ENCODE results near the gene DIDO1.

Gene DIDO1

DNA sequence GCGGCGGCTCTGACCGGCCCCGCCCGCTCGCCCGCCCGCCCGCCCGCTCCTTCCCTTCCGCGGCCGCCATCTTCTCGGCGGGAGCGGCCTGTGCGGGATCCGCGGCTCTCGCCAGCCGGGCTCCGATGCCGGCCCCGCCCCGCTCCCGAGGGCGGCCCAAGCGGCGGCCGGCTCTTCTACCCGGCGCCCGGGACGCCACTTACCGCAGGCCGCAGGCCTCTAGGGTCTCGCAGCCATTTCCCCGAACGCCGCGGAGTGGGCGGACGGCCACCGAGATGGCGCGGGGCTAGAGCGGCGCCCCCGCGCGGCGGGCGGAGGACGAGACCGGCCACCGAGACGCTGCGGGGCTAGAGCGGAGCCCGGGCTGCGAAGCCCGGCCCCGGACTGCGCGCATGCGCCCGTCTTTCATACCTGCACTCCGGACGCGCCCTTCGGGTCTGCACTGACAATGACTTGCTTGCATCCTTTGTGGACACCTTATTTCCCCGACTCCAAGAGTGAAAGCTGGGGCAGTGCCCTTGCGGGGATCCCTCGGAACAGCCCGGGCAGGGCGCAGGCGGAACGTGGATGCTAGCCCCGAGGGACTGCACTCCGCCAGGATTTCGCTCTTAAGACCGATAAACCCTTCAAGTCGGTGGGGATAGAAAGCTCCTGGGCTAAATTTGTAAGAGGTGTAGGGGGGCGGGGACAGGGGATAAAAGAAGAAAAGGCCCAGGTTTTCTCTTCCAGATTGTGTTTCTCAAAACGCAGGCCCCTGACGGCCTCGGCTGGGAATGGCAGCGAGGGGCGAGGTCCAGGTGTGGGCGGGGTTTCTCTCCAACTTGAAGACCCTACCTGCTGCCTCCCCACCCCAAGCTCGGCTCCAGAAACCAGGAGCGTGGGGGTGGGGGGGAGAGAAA, at the start of gene DIDO1:
Gene DIDO1 (minus strand): TSS at position 277 of the 899 bp plus-strand sequence.
- peak; percentile 77 to 84 (median 81) for DNase-seq (ENCODE audit: low read depth in 3 of 3, low spot score in 1 of 3)

DNA sequence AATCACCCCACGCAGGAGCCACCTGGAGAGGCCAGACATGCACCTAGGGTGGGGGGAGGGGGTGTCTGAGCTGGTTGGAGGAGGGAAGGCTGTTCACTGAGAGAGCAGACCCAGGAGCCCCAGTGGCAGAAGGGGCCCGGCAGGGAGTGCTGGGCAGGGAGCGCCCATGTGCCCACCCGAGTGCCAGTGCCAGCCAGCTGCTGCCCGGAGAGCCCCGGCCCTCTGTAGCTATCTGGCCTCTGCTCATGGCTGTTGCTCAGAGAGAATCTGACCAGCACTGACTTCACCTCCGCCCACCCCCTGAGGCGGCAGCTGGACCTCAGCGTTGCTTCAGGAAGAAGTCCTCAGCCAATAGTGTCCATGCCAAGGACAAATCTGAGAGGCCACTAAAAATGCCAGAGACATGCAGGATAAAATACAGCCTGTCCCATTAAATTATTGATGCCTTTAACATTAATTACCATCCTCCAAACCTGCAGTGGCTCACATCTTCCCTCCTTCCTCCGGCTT, 49.0 kb upstream of the DIDO1 start:
- no peak for DNase-seq (ENCODE audit: low read depth in 3 of 3, low spot score in 1 of 3)

DNA sequence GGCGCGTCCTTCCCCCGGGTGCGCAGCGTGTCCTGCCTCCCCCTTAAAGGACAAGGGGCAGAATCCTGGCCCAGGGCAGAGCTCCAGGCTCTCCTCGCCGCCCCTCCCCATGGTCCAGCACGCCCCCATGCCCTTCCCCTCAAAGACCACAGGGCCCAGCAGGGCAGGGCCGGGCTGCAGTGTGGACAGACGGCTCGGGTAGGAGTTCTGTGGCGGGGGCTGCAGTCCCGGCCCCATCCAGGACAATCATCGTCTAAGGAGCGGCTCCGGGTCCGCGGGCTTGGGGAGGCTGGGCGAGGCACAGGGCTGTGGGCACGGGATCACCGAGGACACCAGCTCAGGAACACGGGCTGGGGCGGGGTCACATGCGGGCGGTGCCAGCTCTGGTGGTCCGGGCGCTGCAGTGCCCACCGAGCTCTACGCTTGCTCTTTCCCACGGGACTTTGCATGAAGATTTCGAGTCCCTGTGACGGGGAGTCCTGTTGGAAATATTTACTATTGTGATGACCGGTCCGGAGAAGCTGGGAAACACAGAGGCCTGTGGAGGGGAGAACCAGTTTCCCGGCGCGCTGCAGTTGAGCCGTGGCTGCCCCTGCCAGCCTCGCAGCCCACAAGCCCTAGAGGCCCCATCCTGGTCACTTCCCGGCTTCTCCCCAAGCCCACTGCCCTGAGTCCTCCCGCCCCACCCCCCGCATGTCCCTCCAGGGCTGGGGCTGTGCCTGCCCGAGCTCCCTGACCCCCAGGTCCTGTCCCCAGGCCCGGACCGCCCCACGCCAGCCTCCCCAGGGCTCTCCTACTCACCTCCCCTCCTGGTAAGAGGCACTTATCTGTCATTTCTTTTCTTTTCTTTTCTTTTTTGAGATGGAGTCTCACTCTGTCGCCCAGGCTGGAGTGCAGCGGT, 46.8 kb upstream of the DIDO1 start:
- no peak for DNase-seq (ENCODE audit: low read depth in 3 of 3, low spot score in 1 of 3)

DNA sequence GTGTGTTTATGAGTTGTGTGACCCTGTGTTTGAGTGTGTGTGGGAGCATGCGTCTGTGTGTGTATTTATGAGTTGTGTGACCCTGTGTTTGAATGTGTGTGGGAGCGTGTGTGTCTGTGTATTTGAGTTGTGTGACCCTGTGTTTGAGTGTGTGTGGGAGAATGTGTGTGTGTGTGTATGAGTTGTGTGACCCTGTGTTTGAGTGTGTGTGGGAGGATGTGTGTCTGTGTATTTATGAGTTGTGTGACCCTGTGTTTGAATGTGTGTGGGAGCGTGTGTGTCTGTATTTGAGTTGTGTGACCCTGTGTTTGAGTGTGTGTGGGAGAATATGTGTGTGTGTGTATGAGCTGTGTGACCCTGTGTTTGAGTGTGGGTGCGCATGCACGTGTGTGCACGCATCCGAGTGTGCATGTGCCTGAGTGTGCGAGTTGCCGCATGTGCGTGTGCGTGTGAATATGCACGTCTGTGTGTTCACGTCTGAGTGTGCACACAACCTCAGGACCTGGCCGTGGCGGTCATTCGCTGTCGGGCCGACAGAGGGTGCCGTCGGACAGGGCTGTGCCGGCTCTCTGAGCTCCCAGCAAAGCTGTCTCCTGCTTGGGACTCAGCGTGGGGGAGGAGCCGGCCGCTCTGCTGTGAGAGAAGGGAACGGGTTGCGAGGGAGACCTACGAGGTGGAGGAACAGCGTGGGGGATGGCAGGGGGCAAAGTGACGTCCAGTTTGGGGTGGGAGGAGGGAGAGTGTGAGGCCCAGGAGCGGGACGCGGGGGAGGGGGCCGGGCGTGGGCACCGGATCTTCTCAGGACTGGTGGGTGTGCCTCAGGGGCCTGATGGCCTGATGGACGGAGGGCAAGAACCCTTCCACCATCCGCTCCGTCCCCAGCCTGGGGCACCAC, 45.9 kb upstream of the DIDO1 start:
- DNase-seq (ENCODE audit: low read depth in 3 of 3, low spot score in 1 of 3): peak; percentile 42 to 79 (median 69)

DNA sequence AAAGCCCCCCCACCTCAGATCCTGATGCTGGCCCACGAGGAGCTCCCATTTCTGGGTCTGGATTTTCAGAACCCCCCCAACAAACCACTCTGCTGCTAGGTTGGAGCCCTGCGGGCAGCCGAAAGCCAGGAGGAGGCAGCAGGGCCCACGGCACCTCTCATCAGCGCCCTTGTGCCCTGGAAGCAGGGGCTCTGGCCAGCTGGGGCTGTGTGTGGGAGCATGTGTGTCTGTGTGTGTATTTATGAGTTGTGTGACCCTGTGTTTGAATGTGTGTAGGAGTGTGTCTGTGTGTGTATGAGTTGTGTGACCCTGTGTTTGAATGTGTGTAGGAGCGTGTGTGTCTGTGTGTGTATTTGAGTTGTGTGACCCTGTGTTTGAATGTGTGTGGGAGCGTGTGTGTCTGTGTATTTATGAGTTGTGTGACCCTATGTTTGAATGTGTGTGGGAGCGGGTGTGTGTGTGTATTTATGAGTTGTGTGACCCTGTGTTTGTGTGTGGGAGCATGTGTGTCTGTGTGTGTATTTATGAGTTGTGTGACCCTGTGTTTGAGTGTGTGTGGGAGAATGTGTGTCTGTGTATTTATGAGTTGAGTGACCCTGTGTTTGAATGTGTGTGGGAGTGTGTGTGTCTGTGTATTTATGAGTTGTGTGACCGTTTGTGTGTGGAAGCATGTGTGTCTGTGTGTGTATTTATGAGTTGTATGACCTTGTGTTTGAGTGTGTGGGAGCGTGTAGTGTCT, 45.1 kb upstream of the DIDO1 start:
- no peak for DNase-seq (ENCODE audit: low read depth in 3 of 3, low spot score in 1 of 3)

DNA sequence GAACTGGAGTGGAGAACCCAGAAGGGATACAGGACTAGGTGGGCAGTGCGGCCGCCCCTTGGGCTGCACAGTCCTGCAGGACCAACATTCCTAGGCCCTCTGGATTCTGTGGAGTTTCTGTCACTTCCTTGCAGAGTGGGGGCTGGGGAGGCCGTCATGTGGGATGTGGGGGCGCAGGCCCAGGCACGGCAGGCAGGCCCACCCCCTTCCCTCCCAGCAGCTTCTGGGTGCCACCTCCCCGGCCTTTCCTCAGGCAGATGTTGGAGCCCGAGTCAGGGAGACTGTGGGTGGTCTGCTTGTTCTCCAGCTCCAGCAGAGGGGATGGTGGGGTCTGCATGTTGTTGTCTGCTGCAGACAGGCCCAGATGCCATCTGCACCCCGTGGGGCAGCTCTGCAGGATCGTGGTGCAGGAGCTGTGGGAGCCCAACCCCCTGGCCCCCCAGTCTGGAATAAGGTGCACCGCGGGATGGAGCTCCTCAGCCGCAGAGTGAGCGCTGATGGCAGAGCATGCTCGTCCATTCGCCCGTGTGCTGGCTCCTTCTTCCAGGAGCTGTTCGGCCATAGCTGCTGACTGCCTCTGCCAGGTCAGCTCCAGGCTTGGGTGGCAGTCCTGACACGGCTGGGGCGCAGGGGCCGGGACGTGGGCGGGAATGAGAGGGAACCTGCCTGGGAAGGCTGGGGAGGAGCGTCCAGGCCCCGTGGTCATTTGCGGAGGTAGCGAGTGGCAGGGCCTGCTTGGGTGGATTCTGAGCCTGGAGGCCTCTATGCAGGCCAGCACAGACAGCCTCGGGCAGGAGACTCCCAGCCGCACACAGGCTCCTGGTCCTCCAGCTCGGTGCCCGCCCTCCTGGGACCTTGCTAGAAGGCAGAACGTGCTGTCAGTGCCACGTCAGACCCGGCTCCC, 44.3 kb upstream of the DIDO1 start:
- no peak for DNase-seq (ENCODE audit: low read depth in 3 of 3, low spot score in 1 of 3)

DNA sequence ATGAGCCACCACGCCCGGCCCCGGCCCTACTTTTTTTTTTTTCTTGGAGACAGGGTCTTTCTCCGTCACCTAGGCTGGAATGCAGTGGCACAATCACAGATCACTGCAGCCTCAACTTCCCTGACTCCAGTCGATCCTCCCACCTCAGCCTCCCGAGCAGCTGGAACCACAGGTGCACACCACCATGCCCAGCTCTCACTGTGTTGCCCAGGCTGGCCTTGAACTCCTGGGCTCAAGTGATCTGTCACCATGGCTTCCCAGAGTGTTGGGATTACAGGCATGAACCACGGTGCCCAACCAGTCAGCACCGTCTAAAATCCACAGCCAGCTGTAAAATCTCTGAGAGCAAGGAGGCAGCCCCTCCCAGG, 43.6 kb upstream of the DIDO1 start:
- DNase-seq (ENCODE audit: low read depth in 3 of 3, low spot score in 1 of 3): no peak

DNA sequence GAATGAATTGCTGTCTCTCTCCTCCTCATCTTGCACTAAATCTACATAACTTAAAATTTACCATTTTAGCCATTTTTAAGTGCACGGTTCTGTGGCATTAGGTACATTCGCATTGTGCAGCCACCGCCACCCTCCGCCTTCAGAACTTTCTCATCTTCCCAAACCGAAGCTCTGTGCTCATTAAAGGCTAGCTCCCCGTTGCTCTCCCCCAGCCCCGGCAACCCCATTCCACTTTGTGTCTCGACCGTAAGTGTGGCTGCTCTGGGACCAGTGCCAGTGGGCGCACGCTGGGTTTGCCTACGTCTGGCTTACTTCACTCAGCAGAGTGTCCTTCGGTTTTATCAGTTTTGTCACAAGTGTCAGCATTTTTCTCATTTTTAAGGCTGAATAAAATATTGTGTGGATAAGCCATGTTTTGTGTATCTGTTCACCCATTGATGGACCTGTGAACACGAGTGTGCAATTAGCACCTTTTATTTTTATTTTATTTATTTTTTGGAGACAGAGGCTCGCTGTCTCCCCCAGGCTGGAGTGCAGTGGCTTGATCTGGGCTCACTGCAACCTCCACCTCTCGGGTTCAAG, 43.0 kb upstream of the DIDO1 start:
- DNase-seq (ENCODE audit: low read depth in 3 of 3, low spot score in 1 of 3): no peak

DNA sequence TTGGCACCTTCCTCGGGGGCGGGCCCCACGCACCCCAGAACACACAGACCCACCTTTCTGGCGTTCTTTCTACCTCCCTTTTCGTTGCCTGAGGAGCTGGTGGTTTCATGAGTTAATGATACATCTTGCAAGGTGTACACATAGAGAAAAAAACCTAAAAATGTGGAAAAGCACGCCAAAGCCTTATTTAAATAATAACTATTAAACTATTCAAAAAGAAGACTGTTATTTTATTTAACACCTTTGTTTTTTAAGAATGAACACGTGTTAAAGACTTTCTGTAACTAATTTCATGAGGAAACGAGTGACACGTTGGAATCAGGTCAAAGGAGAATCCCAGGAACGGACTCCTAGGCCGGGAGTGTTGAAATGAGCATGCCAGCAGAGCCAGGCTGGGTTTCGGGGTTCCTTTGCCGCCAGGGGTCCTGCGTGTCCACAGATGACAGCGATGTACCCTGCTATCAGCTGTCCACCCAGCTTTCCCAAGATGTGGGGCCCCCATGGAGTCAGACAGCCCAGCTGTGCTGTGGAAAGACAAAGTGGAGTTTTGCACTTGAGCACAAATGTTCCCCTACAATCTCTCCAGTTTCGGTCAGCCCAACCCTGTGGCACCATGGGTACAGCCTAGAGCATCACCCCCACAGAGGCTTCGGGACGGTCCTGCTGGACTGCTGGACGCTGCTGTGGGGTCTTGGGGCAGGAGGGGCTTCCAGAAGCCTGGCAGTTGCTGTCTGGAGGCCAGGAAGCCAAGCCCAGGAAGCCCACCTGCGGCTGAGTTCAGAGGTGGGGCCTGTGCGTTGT, 42.3 kb upstream of the DIDO1 start:
- DNase-seq (ENCODE audit: low read depth in 3 of 3, low spot score in 1 of 3): no peak

DNA sequence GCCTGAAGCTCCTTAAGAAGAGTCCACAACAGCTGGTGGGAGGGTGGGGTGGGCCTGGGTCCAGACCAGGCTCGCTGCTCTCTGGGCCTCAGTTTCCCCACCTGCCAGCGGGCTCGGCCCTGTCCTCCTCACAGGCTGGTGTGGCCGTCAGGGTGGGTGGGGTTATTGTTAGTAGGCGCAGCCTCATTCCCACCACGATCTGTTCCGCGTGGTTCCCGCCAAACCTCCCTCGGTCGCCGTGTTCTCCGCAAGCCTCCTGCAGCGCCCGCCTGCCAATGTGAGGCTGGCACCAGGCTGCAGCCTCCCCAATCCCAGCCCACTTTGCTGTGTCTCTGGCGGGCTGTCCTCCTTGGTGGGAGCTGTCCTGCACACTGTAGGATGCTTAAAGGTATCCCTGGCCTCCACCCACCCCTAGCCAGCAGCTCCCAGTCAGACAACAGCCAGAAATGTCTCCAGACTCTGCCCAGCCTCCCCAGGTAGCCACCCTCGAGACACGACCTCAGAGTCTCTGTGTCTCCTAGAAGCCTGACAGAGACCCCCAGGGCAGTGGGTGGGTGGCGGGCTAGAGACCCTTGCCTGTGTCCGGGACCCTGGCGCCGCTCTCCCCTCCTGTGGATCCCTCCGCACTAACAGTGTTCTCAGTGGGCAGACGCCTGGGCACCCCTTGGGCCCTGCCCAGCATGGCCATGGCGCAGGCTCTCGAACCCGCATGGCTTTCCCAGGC, 41.5 kb upstream of the DIDO1 start:
- DNase-seq (ENCODE audit: low read depth in 3 of 3, low spot score in 1 of 3): no peak

DNA sequence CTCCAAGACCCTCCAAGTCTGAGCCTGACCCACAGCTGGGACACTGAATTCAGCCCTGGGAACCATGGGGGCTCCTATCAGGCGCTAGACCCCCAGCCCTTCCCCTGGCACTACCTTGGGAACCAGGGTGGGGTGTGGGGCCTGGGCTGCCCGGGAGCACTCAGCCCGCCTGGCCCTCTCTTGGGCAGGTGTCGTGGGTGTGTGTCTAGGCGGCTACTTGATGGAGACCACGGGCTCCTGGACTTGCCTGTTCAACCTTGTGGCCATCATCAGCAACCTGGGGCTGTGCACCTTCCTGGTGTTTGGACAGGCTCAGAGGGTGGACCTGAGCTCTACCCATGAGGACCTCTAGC, 40.8 kb upstream of the DIDO1 start:
- DNase-seq (ENCODE audit: low read depth in 3 of 3, low spot score in 1 of 3): no peak

DNA sequence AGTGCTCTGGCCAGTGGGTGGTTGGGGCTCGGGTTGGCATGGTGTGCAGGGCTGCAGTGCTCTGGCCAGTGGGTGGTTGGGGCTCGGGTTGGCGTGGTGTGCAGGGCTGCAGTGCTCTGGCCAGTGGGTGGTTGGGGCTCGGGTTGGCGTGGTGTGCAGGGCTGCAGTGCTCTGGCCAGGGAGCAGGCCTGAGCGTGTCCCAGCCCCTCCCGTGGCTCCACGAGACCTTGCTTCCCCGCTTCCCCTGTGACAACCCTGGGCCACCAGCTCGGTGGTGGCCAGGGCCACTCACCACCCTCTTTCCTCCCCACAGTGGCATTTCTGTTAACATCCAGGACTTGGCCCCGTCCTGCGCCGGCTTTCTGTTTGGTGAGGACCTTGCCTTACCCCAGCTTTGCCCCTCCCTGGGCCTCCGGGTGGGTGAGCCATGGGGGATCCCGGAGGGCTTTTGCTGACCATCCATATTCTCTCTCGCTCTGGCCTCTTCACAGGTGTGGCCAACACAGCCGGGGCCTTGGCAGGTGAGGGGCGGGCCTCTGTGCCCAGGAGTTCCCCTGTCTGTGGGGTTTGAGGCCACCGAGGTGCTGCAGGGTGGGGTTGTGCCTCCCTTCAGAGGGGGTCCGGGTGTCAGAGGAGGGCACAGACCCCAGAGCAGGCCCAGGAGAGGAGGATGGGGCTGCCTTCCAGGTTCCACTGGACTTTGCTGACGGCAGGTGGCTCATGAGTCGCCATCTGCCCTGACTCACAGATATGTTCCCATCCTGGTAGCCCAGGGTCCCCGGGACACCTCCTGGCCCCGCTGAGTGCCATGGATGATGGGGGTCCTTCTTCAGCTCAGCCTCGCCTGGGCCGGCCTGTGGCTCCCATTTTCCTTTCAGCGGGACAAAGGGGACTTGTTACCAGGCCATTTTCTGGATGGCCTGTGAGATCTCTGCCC, 40.2 kb upstream of the DIDO1 start:
- DNase-seq (ENCODE audit: low read depth in 3 of 3, low spot score in 1 of 3): no peak

DNA sequence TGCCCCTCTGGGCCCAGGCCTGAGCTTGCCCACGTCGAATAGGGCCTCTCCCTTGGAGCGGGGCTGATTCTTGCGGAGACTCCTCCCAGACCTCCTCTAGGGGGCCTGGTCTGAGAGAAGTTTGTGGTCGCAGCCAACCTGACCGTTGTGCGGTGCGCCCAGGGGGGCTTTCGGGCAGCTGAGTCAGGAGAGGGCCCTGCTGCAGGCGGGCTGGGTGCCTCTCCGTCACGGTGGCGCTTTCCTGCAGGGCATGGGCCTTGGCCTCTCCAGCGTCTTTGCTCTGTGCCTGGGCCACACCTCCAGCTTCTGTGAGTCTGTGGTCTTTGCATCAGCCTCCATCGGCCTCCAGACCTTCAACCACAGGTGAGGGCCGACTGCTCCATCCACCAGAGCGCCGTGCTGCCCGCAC, 39.1 kb upstream of the DIDO1 start:
- no peak for DNase-seq (ENCODE audit: low read depth in 3 of 3, low spot score in 1 of 3)

DNA sequence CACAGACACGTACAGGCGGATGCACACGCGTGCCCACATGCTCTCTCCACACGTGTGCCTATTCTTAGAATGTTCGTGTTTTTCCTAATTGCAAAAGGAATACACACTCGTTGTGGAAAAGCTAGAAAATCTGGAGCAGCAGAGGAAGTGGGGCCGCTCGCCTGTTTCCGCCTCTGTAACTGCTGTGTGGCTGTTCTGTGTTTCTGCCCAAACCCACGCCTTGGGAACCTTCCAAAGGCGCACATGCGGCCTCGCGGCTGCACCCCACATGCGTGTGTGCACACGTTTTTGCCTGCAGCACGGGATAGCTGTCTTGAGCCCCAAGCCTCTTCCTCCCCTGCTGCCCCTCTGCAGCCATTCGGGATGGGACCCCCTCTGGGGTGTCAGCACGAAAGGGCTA, 38.4 kb upstream of the DIDO1 start:
- DNase-seq (ENCODE audit: low read depth in 3 of 3, low spot score in 1 of 3): no peak

DNA sequence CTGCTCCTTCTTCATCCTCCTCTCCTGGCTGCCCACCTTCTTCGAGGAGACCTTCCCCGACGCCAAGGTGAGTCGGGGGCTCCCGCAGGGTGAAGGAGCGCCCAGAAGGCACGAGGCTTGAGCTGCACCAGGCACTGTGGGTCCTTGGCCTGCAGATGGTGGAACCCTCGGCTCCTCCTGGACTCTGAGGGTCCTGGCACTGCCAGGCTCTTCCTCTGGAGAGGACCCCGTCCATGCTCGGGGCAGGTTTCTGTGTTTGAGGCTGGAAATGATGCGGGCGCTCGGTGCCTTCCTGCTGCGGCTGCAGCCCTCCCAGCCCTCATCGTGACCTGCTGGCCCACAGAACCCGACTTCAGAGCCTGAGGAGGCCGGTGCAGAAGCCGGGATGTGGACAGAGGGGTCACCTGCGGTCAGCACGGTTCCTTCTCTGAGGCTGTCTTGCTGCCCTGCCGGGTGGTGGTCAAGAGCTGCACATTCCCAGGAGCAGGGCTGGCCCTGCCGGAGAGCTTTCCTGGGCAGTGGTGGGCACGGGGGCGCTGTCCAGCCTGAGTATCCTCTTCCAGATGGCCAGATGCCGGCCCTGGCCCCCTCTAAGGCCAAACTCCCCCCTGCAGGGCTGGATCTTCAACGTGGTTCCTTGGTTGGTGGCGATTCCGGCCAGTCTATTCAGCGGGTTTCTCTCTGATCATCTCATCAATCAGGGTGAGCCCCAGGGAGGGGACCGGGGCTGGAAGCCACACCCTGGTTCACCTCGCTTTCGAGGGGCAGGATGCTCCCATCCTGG, 37.5 kb upstream of the DIDO1 start:
- no peak for DNase-seq (ENCODE audit: low read depth in 3 of 3, low spot score in 1 of 3)

Data from stimulated activated CD4-positive, alpha-beta T cell treated with anti-CD3 and anti-CD28 coated beads, TNF-alpha, amount 100 ng/mL, for 1 hour (primary cell).